GM23248 (cell line): ENCODE data around the gene C4orf46. TPM values are rescaled to one million over a fixed set of nuclear protein-coding genes. Genes with fewer than 3 reads are reported as not detected.

Source experiments
- DNase-seq: peaks from one replicate; pipeline ENCODE4 v3.0.0-alpha.2; 2015
- H2AFZ ChIP-seq: fragments of 200-600 bp; sonication (generic); 2 replicates; pipeline ENCODE4 v1.6.1; 2016; ENCODE audit warnings: antibody characterized with exemption
- H3F3A ChIP-seq: fragments of 200-600 bp; sonication (generic); 2 replicates; pipeline ENCODE4 v1.6.1; 2016; ENCODE audit warnings: mild to moderate bottlenecking, antibody characterized with exemption, mixed run types; ENCODE audit not compliant: insufficient read depth
- H3K27ac ChIP-seq: fragments of 200-600 bp; sonication (generic); 2 replicates; pipeline ENCODE4 v1.5.1; 2016; ENCODE audit warnings: mild to moderate bottlenecking
- H3K27me3 ChIP-seq: fragments of 200-600 bp; sonication (generic); replicated peaks from 2 replicates; pipeline ENCODE4 v1.6.1; 2016; ENCODE audit warnings: mild to moderate bottlenecking; ENCODE audit not compliant: insufficient read depth
- H3K36me3 ChIP-seq: fragments of 200-600 bp; sonication (generic); 2 replicates; pipeline ENCODE4 v1.6.1; 2016; ENCODE audit warnings: low read depth, mild to moderate bottlenecking
- H3K4me1 ChIP-seq: fragments of 200-600 bp; sonication (generic); 2 replicates; pipeline ENCODE4 v1.6.1; 2016; ENCODE audit warnings: mild to moderate bottlenecking; ENCODE audit not compliant: insufficient read depth
- H3K4me2 ChIP-seq: fragments of 200-600 bp; sonication (generic); one replicate; pipeline ENCODE4 v1.6.1; 2016; ENCODE audit warnings: mild to moderate bottlenecking; ENCODE audit not compliant: unreplicated experiment
- H3K4me3 ChIP-seq: fragments of 200-600 bp; sonication (generic); 2 replicates; pipeline ENCODE4 v1.5.1; 2016; ENCODE audit warnings: mild to moderate bottlenecking
- H3K79me2 ChIP-seq: fragments of 200-600 bp; sonication (generic); 2 replicates; pipeline ENCODE4 v1.6.1; 2016; ENCODE audit warnings: mild to moderate bottlenecking; ENCODE audit not compliant: insufficient read depth
- H3K9ac ChIP-seq: fragments of 200-600 bp; sonication (generic); 2 replicates; pipeline ENCODE4 v1.6.1; 2016; ENCODE audit warnings: mild to moderate bottlenecking
- H3K9me2 ChIP-seq: fragments of 200-600 bp; sonication (generic); 2 replicates; pipeline ENCODE4 v1.6.1; 2016; ENCODE audit warnings: mixed run types, mild to moderate bottlenecking, moderate library complexity; ENCODE audit not compliant: insufficient read depth
- H3K9me3 ChIP-seq: fragments of 200-600 bp; sonication (generic); one replicate; pipeline ENCODE4 v1.6.1; 2017; ENCODE audit warnings: low read depth
- H4K20me1 ChIP-seq: fragments of 200-600 bp; sonication (generic); 2 replicates; pipeline ENCODE4 v1.6.0; 2016; ENCODE audit not compliant: insufficient read depth
- EZH2 ChIP-seq: fragments of 200-600 bp; sonication (generic); IDR thresholded peaks from 2 replicates; pipeline ENCODE4 v1.6.1; 2018; ENCODE audit warnings: antibody characterized with exemption, mild to moderate bottlenecking; ENCODE audit not compliant: insufficient read depth, poor library complexity, severe bottlenecking
- EZH2phosphoT487 ChIP-seq: fragments of 200-600 bp; sonication (generic); IDR thresholded peaks from 2 replicates; pipeline ENCODE4 v1.6.1; 2018; ENCODE audit warnings: antibody characterized with exemption, moderate library complexity, mild to moderate bottlenecking, low read depth; ENCODE audit not compliant: insufficient read depth
- WGBS, 2 experiments: methylation state at CpG; one replicate each; pipeline ENCODE4 v1.1.6; 2015 to 2017; ENCODE audit warnings: low lambda C conversion rate in 2 of 2, low coverage in 1 of 2; ENCODE audit errors: missing lambda C conversion rate in 2 of 2; 5-methylcytosine and 5-hydroxymethylcytosine counted together
- in situ Hi-C: fragments of 300-500 bp; cut with MboI; formaldehyde crosslinking; loops from 2 replicates; pipeline ENCODE4 v1.15.0; 2020
- polyA plus RNA-seq: library from polyadenylated mRNA; unstranded; fragments of >200 nt; fragmentation: Nextera tagmentation; extraction: Ambion mirVana; gene quantifications from 2 replicates; pipeline ENCODE4 v1.2.1, GENCODE V29; 2016
- total RNA-seq: library from RNA; depleted of rRNA; stranded (reverse); fragments of >200 nt; shearing (Covaris generic); gene quantifications from 2 replicates; pipeline ENCODE4 v1.2.3, GENCODE V29; 2014

C4orf46 gene
- total and polyA plus RNA-seq, 2 experiments from 2014 or later: 14.1 to 19.5 TPM

DNA sequence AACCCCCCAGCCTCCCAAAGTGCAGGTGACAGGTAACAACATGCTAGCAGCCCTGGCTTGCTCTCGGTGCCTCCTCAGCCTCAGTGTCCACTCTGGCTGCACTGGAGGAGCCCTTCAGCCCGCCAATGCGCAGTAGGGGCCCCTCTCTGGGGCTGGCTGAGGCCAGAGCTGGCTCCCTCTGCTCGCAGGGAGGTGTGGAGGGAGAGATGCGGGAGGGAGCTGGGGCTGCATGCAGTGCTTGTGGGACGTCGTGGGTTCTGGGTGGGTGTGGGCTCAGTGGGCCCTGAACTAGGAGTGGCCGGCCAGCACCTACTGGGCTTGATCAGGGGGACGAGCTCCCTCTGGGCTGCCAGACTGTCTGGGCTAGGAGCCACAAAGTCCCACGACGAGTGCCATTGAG lies 14.4 kb downstream of the C4orf46 start:
- Histone ChIP-seq H2AFZ (no peak overlapping the region), H3K79me2 (no peaks in the 10 kb centered on the region), H3K4me2 (no peak overlapping the region), H3K4me1 (peaks cover 3% of the 10 kb centered on the region; the same call in 1 of the 2 replicates), H4K20me1 (no peaks in the 10 kb centered on the region), H3K4me3 (no peak overlapping the region), H3K36me3 (no peaks in the 10 kb centered on the region), H3K9me3 (no peaks in the 10 kb centered on the region), H3F3A (no peaks in the 10 kb centered on the region), H3K27ac (no peak overlapping the region), H3K9me2 (no peaks in the 10 kb centered on the region), H3K27me3 (no peaks in the 10 kb centered on the region), H3K9ac (no peak overlapping the region)
- TF ChIP-seq EZH2phosphoT487 (no peak), EZH2 (no peak)
- DNase-seq: no peak
- in situ Hi-C loops: no loop called here
- WGBS, 2 experiments: 75 to 81% methylated on average over 8 to 11 of the region's 11 CpGs

DNA sequence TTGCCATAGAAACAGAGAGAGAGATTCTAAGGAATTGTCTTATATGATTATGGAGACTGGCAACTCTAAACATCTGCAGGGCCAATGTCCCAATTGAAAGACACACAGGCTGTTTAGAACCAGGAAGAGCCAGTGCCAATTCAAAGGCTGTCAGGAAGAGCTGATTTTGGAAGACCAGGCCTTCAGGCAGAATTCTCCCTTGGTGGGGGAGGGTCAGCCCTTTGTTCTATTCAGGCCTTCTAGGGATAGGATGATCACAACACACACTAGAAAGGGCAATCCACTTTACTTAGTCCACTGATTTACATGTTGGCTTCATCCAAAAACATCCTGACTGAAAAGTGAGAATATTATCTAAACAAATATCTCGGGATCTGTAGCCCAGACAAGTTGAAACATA lies 15.2 kb downstream of the C4orf46 start:
- no peaks in the 10 kb centered on the region for H3K9me2 ChIP-seq
- H3K4me2 ChIP-seq: no peak overlapping the region
- no peak for DNase-seq
- TF ChIP-seq EZH2phosphoT487 (no peak), EZH2 (no peak)
- H3K79me2 ChIP-seq: no peaks in the 10 kb centered on the region
- H3K9me3 ChIP-seq: no peaks in the 10 kb centered on the region
- peaks cover 3% of the 10 kb centered on the region; the same call in 1 of the 2 replicates for H3K4me1 ChIP-seq
- in situ Hi-C loops: no loop called here
- no peak overlapping the region for H3K9ac ChIP-seq
- 46 to 52% methylated on average over 1 of the region's 1 CpG for WGBS, 2 experiments
- H3K4me3 ChIP-seq: no peak overlapping the region
- H3K27ac ChIP-seq: no peak overlapping the region
- H4K20me1 ChIP-seq: no peaks in the 10 kb centered on the region
- H3K27me3 ChIP-seq: no peaks in the 10 kb centered on the region
- H3F3A ChIP-seq: no peaks in the 10 kb centered on the region
- H3K36me3 ChIP-seq: no peaks in the 10 kb centered on the region
- H2AFZ ChIP-seq: no peak overlapping the region

DNA sequence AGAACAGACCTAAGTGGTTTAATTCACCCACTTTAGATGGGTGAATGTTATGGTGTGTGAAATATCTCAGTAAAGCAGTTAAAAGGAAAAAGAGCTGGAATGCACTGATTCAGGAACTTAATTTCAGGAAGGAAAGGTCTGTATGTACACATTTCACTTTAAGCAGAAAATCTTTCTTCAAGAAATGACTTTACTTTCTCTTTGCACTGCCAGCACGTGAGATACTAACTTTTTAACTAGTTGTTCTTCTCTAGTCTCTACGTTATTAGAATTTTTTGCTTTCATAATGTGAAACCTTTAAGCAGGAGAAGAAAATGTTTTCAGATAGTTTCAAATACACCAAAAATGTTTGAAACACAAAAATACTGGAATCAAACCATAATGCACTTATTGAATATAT lies 18.8 kb downstream of the C4orf46 start:
- Histone ChIP-seq H3F3A (no peaks in the 10 kb centered on the region), H2AFZ (peak overlapping the region; percentile 87), H3K27me3 (no peaks in the 10 kb centered on the region), H3K4me2 (peak overlapping the region; percentile 51), H3K9me2 (no peaks in the 10 kb centered on the region), H3K9me3 (no peaks in the 10 kb centered on the region), H3K27ac (no peak overlapping the region), H4K20me1 (no peaks in the 10 kb centered on the region), H3K4me3 (peak overlapping the region; percentile 23), H3K4me1 (peaks cover 14% of the 10 kb centered on the region; the same call in 1 of the 2 replicates), H3K9ac (peak overlapping the region; percentile 40), H3K79me2 (no peaks in the 10 kb centered on the region), H3K36me3 (no peaks in the 10 kb centered on the region)
- WGBS, 2 experiments: 30 to 36% methylated on average over 2 of the region's 2 CpGs
- DNase-seq: no peak
- in situ Hi-C loops: no loop called here
- TF ChIP-seq EZH2phosphoT487 (no peak), EZH2 (no peak)

DNA sequence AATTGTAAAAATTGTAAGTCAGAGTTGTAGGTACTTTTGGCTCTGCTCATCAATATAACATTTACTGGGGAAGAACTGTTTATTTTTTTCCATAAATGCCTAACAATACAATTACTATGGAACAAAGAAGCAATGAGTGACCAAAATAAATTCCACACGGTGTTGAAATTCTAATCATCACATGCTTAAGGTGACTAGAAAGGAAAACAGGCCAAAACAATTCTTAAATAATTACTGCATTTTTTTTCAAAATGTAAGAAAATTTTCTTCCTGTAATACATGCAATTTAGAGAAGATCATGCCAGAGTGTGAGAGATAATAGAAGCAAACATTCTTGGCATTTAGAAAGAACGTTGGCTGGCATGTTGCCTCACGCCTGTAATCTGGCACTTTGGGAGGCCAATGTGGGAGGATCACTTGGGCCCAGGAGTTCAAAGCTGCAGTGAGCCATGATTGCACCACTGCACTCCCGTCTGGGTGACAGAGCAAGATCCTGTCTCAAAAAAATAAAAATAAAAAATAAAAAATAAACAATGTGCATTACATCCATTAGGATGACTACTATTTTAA lies 22.5 kb downstream of the C4orf46 start:
- peak overlapping the region; percentile 20; the same call in 1 of the 2 replicates for H3K27ac ChIP-seq
- peak; percentile 55 for DNase-seq
- H3K4me3 ChIP-seq: no peak overlapping the region
- no peak overlapping the region for H3K9ac ChIP-seq
- H3K4me1 ChIP-seq: peaks cover 22% of the 10 kb centered on the region; the same call in 1 of the 2 replicates
- H4K20me1 ChIP-seq: no peaks in the 10 kb centered on the region
- TF ChIP-seq EZH2phosphoT487 (no peak), EZH2 (no peak)
- H3K9me3 ChIP-seq: no peaks in the 10 kb centered on the region
- no peaks in the 10 kb centered on the region for H3K27me3 ChIP-seq
- H2AFZ ChIP-seq: no peak overlapping the region
- H3F3A ChIP-seq: no peaks in the 10 kb centered on the region
- 9 to 15% methylated on average over 4 of the region's 4 CpGs for WGBS, 2 experiments
- H3K9me2 ChIP-seq: no peaks in the 10 kb centered on the region
- peak overlapping the region; percentile 20 for H3K4me2 ChIP-seq
- H3K79me2 ChIP-seq: no peaks in the 10 kb centered on the region
- in situ Hi-C loops: loop anchor here (25.0 kb wide), 1 partner anchor 637 kb away; no protein-coding TSS in a partner anchor
- no peaks in the 10 kb centered on the region for H3K36me3 ChIP-seq
